CD4-positive, alpha-beta T cell treated with Interleukin-4 for 1 hour (primary cell): ENCODE measurements around the gene MYO1E.

Experiments
- DNase-seq, 2 donors: peaks; one replicate each; pipeline ENCODE4 v3.0.0-alpha.2; 2020 to 2022

The MYO1E gene

DNA sequence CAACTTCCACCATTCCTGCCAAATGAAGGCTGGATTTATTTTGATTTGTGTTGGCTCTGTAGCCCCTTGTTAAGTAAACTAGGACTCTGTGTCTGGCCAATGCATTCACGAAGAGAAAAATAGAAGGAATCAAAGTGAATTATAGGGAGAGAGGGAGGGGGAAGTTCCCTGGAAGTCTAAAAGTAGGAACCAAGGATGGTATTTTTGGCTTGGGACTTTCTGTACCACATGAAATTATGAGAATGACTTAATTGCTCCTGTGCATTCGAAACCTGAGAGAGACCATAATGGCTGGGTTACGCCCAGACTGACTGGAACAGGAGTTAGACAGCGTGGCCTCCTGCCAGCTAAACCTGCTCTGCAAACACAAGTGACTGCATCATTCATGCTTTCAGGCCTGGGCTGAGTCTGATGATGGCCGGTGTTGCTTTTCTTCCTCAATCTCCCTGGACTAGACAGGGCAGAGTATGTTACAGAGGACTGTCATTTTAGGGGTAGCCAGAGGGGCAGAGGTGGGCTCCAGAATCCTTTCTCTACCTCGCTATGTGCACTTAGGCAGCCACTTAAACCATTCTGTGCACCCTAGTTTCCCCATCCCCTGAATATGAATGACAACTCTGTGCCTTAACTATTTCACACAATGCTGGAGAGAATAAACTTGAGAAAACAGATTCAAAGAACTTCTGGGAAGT lies 58.9 kb downstream of the MYO1E start:
- no peak for DNase-seq

- no peak for DNase-seq
Observed at GRCh38 chr15:59312205-59312604, 60.5 kb downstream of the MYO1E start.

- no peak for DNase-seq
Observed at GRCh38 chr15:59311195-59311594, 61.5 kb downstream of the MYO1E start.

GRCh38 chr15:59309405-59309804 lies 63.3 kb downstream of the MYO1E start:
- no peak for DNase-seq

DNA sequence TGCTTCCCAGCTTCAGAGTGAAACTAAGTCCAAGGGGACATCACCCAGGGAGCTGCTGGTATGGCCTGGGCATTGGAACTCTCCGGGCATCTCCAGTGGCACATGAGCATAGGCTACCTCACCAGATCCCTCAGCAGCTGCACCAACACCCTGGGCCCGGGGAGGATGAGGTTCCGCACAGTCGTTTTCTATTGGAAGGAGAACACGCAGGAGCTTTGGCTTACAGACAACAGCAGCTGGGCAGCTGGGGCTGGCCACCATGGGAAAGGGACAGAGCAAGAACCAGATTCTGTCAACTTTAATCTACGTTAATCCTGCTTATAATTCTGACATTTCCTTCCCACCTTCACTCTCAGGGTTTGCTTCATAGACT lies 65.5 kb downstream of the MYO1E start:
- DNase-seq = no peak

DNA sequence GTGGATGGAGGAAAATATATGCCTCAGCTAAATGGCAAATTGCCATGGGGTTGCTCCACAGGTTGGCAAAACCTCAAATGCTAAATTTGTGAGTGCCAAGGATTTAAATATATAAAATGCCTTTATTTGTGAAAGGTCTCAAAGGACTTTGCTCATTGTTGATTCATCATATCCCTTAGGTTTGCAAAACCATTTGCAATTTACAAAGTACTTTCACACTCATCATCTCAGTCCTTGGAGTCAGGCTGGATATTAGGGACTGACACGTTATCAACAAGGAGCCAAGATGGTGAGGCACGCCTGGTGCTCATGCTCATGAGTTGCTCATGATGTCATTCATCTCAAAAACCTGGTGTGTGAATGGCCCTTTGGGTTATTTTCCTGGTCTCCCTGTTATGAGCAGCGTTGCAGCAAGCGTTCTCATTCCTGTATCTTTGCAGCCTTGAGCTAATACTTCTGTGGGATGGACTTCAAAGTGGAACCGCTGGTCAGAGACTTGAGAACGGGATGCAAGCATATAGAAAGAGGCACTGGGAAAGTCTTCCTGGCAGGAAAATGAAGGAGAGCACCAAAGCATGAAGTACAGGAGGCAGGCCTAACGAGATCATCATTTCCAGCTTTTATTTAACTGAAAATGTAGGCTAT lies 66.0 kb downstream of the MYO1E start:
- DNase-seq = no peak

DNA sequence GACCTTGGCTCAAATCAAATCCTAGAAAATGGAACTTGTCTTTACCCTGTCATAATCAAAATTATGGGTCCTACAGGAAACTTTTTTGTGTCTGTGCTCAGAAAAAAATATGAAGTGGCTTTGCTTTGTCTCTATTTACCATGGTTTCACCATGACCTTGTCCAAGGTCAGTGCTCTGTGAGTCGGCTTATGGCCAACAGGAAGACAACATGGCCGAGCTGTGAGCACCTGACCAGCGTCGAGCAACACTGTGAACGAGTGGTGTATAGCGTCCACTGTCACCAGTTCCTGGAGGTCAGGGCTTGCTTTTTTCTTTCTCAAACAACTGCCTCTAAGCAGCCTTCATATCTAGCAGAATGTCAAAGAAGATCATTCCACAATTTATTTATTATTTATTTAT lies 67.9 kb downstream of the MYO1E start:
- DNase-seq = no peak

DNA sequence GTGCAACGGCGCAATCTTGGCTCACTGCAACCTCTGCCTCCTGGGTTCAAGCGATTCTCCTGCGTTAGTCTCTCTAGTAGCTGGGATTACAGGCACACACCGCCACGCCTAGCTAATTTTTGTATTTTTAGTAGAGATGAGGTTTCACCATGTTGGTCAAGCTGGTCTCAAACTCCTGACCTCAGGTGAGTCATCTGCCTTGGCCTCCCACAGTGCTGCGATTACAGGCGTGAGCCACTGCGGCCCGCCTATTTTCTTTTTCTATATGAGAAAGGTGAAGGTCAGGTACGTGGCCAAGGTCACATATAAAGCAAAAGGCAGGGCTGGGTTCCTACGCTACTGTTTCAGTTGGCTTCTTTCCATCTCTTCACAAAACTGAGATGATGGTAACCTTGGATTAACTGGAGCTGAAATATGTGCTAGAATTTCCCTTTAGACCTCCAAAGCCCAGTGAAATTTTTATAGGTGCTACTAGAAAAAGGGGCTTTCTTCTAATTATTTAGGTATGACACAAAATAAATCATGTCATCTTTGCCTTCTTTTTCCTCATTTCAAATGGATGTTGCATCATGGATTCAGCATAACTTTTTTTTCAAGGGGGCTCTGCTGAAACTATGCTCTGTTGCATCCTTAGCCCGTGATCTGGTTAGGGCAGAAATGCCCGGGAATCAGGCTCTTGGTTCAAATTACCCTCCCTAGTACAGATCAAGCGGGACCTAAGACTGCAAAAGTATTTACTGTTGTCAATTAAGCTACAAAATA lies 68.5 kb downstream of the MYO1E start:
- no peak for DNase-seq

GRCh38 chr15:59303633-59304032 lies 69.0 kb downstream of the MYO1E start:
- DNase-seq = no peak

- DNase-seq = no peak
Observed at GRCh38 chr15:59303136-59303535, 69.5 kb downstream of the MYO1E start.

GRCh38 chr15:59301527-59301926 lies 71.1 kb downstream of the MYO1E start:
- DNase-seq = no peak

DNA sequence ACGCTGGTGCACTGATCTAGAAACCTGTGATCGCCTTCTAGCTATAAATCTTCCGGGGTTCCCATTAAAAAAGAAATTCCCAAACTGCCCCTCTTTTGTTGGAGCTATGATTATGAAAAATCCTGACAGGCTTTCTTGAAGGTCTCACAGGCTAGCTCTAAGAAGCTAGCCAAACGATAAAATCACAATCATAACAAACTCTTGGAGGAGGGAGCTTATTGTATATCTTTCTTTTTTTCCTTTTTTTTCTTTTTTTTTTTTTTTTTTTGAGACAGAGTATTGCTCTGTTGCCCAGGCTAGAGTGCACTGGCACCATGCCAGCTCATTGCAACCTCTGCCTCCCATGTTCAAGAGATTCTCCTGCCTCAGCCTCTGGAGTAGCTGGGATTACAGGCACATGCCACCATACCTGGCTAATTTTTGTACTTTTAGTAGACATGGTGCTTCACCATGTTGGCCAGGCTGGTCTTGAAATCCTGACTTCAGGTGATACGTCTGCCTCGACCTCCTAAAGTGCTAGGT lies 72.0 kb downstream of the MYO1E start:
- no peak for DNase-seq

DNA sequence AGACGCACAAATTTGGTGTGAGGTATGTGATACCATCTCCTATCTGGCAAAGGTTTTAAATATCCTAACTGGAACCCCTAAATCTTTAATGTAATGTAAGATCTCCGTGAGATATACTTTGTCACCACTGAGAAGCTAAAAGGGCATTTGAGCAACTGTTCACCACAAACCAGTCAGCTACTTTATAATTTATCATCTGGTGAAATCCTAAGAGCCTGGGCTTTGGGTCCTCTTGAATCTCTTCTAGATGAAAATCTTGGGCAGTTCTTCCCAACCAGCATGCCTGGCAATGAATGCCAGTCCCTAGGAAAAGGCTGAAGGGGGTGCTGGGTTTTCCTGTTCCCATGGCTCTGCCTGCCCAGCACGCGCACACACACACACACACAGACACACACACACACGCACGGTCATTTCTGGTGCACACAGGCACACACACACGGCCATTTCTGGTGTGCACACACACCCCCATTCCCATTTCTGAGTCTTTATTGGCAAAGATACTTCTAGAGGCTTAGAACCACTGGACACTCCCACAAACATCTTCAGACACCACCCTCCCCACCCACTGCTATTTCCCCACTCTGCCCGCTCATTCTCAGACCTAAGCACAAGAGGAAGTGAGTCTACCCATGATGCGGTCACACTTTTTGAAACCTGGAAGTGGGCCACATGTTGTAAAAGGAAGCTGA lies 72.6 kb downstream of the MYO1E start:
- DNase-seq = peak; percentile 74 to 87

GRCh38 chr15:59298854-59299250 lies 73.8 kb downstream of the MYO1E start:
- DNase-seq = no peak

DNA sequence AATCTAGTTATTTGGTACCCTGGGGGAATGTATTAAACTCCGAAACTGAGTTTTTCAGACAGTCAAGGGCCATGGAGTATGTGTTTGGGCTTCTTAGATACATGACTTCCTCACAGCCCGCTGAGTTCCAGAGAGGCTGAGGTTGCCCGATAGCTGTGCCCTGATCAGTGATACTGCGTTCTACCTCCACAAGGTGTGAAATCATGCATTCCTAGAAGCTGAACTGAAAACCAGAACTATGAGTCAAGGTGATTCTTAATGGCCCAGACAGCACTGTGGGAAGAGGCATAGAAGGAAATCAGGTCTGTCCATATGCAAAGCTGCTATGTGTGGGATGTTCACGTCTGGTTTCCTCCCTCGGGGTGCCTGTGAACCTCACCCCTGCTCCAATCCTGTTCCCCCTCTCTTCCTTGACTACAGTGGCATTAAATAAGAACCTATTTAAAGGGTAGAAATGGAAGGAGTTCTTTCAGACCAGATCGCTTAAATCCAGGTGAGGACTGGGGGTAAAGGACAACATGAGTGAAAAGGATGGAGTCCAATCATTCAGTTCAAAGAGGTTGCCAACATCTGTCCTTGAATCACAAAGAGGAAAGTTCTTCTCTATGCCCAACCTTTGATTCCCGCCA lies 74.3 kb downstream of the MYO1E start:
- DNase-seq = peak in 1 of 2 donors; percentile 42

GRCh38 chr15:59296181-59296617 lies 76.5 kb downstream of the MYO1E start:
- no peak for DNase-seq

GRCh38 chr15:59295261-59296001 lies 77.2 kb downstream of the MYO1E start:
- DNase-seq = no peak

- no peak for DNase-seq
Observed at GRCh38 chr15:59294574-59295260, 78.0 kb downstream of the MYO1E start.

DNA sequence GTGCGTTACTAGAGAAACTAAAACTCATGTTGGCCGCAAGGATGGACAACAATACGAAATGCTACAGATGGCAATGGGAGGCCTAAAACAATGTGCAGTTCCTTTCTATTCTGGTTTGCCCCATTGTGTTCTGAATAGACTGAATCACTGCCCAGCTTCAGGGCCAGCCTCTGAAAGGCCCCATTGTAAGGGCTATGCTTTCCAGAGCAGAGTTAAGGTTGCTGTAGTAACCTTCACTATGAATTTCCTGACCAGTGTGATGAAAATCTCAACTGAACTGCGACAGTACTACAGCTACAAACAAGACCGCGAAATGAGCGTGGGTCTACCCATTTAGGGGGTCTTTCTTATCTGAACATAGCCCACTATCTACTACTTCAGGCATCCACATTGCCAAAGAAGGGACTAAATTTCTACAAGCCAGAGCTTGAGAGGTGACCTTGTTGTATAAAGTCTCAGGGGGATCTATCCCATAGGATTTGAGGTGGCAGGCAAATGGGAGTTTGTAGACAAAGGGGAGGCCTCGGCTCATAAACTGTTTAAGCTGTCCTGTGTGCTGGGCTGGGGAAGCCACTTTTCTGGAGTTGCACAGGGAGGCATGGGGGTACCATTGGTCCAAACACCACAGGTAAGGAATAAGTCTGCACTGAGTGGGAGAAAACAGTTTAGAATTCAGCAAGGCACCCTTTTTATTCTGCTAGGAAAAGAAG lies 80.1 kb downstream of the MYO1E start:
- no peak for DNase-seq

- no peak for DNase-seq
Observed at GRCh38 chr15:59291213-59291549, 81.5 kb downstream of the MYO1E start.
